HepG2 (cell line): ENCODE results near the gene ZFHX3. TPM values are rescaled to one million over a fixed set of nuclear protein-coding genes. Genes with fewer than 3 reads are reported as not detected.

Source experiments
- HMGA1 ChIP-seq: sonication (generic); formaldehyde crosslinking; conservative IDR thresholded peaks from 2 replicates; pipeline ENCODE4 v1.4.0; 2020; ENCODE audit warnings: missing genetic modification reagents
- KDM4B ChIP-seq: sonication (generic); formaldehyde crosslinking; IDR thresholded peaks from 2 replicates; pipeline ENCODE4 v1.4.0; 2020; ENCODE audit warnings: missing genetic modification reagents
- KDM5A ChIP-seq: fragments of 200-600 bp; sonication (generic); IDR thresholded peaks from 2 replicates; pipeline ENCODE4 v1.7.0; 2018; ENCODE audit warnings: antibody characterized with exemption, mild to moderate bottlenecking, low read length, borderline replicate concordance
- KLF9 ChIP-seq: IDR thresholded peaks from 2 replicates; pipeline ENCODE4 v1.6.1; 2016; ENCODE audit warnings: low read depth
- MXI1 ChIP-seq: IDR thresholded peaks from 3 replicates; pipeline ENCODE4 v1.6.1; 2012; ENCODE audit warnings: low read depth, low read length, inconsistent platforms, borderline replicate concordance
- POGZ ChIP-seq: sonication (generic); formaldehyde crosslinking; IDR thresholded peaks from 2 replicates; pipeline ENCODE4 v1.4.0; 2020; ENCODE audit warnings: mild to moderate bottlenecking, missing genetic modification reagents
- SNAI1 ChIP-seq: sonication (generic); formaldehyde crosslinking; IDR thresholded peaks from 2 replicates; pipeline ENCODE4 v1.5.0; 2020; ENCODE audit warnings: mild to moderate bottlenecking, missing genetic modification reagents, borderline replicate concordance
- SNAPC2 ChIP-seq: sonication (generic); formaldehyde crosslinking; IDR thresholded peaks from 2 replicates; pipeline ENCODE4 v1.8.1; 2022; ENCODE audit warnings: mild to moderate bottlenecking, missing genetic modification reagents
- TBX3 ChIP-seq: fragments of 450-650 bp; IDR thresholded peaks from 2 replicates; pipeline ENCODE4 v1.6.1; 2017; ENCODE audit warnings: antibody characterized with exemption, mild to moderate bottlenecking, inconsistent platforms, borderline replicate concordance
- XBP1 ChIP-seq: sonication (generic); formaldehyde crosslinking; IDR thresholded peaks from 2 replicates; pipeline ENCODE4 v1.5.0; 2020; ENCODE audit warnings: missing genetic modification reagents
- ZBTB38 ChIP-seq: sonication (generic); formaldehyde crosslinking; IDR thresholded peaks from 2 replicates; pipeline ENCODE4 v1.5.1; 2020; ENCODE audit warnings: mild to moderate bottlenecking, missing genetic modification reagents
- ZFP1 ChIP-seq: IDR thresholded peaks from 2 replicates; pipeline ENCODE4 v1.6.1; 2016
- ZFP36 ChIP-seq: fragments of 150-350 bp; IDR thresholded peaks from 2 replicates; pipeline ENCODE4 v1.6.1; 2018; ENCODE audit warnings: borderline replicate concordance, low read length, low read depth; ENCODE audit not compliant: partially characterized antibody
- ZNF256 ChIP-seq: sonication (generic); formaldehyde crosslinking; conservative IDR thresholded peaks from 2 replicates; pipeline ENCODE4 v1.4.0; 2020; ENCODE audit warnings: missing genetic modification reagents
- ZNF282 ChIP-seq: fragments of 450-650 bp; IDR thresholded peaks from 2 replicates; pipeline ENCODE4 v1.6.1; 2018; ENCODE audit not compliant: partially characterized antibody
- ZNF337 ChIP-seq: sonication (generic); formaldehyde crosslinking; IDR thresholded peaks from 2 replicates; pipeline ENCODE4 v1.5.1; 2020; ENCODE audit warnings: missing genetic modification reagents, low read depth, mild to moderate bottlenecking, borderline replicate concordance
- ZNF891 ChIP-seq: sonication (generic); formaldehyde crosslinking; IDR thresholded peaks from 2 replicates; pipeline ENCODE4 v1.5.0; 2020; ENCODE audit warnings: mild to moderate bottlenecking, missing genetic modification reagents
- polyA plus RNA-seq, 8 experiments: library from polyadenylated mRNA; depleted of rRNA in 3 of 8; stranded (reverse) in 7 of 8; unstranded in 1 of 8; fragments of >200 nt; fragmentation: Illumina TruSeq in 4 of 8; extraction: Trizol in 4 of 8; gene quantifications; 2 replicates each; pipeline versions ENCODE4 v1.2.1 to v1.2.3, GENCODE V29; 2011 to 2016; ENCODE audit warnings: low read depth in 4 of 8, missing spikeins in 1 of 8, mixed read lengths in 1 of 8; ENCODE audit not compliant: insufficient read depth in 1 of 8
- total RNA-seq, 5 experiments: library from RNA; depleted of rRNA; stranded (reverse); fragments of >200 nt; fragmentation: Illumina TruSeq; extraction: Trizol; gene quantifications; 2 replicates each; pipeline ENCODE4 v1.2.3, GENCODE V29; 2016; ENCODE audit warnings: low read depth in 1 of 5
- TF ChIP-seq, protein P1 (sequence below): IDR thresholded peaks from 2 replicates; pipeline ENCODE4 v1.4.0; 2020; ENCODE audit warnings: mild to moderate bottlenecking, missing genetic modification reagents
- TF ChIP-seq, protein P2 (sequence below): IDR thresholded peaks from 2 replicates; pipeline ENCODE4 v1.6.1; 2016; ENCODE audit warnings: mild to moderate bottlenecking
- TF ChIP-seq, protein P3 (sequence below): sonication (generic); formaldehyde crosslinking; IDR thresholded peaks from 2 replicates; pipeline ENCODE4 v1.4.0; 2020; ENCODE audit warnings: mild to moderate bottlenecking, missing genetic modification reagents
- TF ChIP-seq, protein P4 (sequence below): sonication (generic); formaldehyde crosslinking; IDR thresholded peaks from 2 replicates; pipeline ENCODE4 v1.4.0; 2020; ENCODE audit warnings: mild to moderate bottlenecking, missing genetic modification reagents

ZFHX3 gene
- total and polyA plus RNA-seq, 2 of the 13 experiments (the other 11 are each of a cell fraction or from before 2014, with no cell fraction given), result 5.0 to 6.0 TPM

DNA sequence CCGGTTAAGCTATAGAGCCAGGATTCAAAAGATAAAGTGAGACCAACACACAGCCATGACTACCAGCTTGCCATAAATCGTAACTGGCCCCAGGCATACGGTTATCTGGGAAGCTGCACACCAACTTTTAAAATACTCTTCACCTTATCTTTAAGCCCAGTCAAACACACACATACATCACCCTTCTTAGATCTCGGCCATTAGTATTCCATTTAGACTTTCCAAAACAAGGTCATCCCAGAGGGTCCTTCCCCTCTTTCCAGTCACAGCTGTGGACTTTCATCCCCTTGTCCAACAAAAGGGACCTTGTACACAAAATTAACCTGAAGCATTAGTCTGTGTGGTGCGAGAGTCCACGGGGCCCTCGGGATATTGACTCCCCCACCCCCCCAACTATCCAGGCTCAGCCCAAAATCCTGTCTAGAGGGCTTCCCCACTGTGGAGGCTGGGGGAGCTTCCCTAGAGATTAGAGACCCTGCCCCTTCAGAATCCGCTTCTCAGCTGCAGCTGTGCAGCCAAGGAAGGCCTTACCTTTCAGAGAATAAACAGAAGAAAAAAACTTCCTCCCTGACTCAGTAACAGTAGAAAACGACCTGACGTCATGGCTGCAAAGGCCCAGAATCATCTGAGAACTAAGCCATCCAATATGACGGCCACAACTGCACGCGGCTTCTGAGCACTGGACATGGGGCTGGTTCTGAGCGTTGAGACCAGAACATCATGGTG lies 9.9 kb downstream of the ZFHX3 start (continued):
- TF ChIP-seq ZNF337 (CRISPR knock-in tag), result 0 out of 2 replicates have a peak, but pooled peaks have one; percentile 13
- peak; percentile 66 for TF ChIP-seq ZBTB38 (CRISPR knock-in tag)
- TF ChIP-seq SNAI1, result no peak
- TF ChIP-seq SNAPC2 (CRISPR knock-in tag), result peak; percentile 83; the same call in 1 of the 2 replicates
- TF ChIP-seq HMGA1 (CRISPR knock-in tag), result no peak
- 0 out of 2 replicates have a peak, but pooled peaks have one; percentile 14 for TF ChIP-seq KDM4B
- no peak for TF ChIP-seq ZFP1
- TF ChIP-seq XBP1 (CRISPR knock-in tag), result no peak
- no peak for TF ChIP-seq ZNF282
- TF ChIP-seq KLF9 (CRISPR knock-in tag), result no peak
- TF ChIP-seq, protein P1, sequence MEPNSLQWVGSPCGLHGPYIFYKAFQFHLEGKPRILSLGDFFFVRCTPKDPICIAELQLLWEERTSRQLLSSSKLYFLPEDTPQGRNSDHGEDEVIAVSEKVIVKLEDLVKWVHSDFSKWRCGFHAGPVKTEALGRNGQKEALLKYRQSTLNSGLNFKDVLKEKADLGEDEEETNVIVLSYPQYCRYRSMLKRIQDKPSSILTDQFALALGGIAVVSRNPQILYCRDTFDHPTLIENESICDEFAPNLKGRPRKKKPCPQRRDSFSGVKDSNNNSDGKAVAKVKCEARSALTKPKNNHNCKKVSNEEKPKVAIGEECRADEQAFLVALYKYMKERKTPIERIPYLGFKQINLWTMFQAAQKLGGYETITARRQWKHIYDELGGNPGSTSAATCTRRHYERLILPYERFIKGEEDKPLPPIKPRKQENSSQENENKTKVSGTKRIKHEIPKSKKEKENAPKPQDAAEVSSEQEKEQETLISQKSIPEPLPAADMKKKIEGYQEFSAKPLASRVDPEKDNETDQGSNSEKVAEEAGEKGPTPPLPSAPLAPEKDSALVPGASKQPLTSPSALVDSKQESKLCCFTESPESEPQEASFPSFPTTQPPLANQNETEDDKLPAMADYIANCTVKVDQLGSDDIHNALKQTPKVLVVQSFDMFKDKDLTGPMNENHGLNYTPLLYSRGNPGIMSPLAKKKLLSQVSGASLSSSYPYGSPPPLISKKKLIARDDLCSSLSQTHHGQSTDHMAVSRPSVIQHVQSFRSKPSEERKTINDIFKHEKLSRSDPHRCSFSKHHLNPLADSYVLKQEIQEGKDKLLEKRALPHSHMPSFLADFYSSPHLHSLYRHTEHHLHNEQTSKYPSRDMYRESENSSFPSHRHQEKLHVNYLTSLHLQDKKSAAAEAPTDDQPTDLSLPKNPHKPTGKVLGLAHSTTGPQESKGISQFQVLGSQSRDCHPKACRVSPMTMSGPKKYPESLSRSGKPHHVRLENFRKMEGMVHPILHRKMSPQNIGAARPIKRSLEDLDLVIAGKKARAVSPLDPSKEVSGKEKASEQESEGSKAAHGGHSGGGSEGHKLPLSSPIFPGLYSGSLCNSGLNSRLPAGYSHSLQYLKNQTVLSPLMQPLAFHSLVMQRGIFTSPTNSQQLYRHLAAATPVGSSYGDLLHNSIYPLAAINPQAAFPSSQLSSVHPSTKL (CRISPR knock-in tag), result peak; percentile 92
- peak; percentile 84; the same call in 1 of the 2 replicates for TF ChIP-seq POGZ (CRISPR knock-in tag)
- TF ChIP-seq, protein P2, sequence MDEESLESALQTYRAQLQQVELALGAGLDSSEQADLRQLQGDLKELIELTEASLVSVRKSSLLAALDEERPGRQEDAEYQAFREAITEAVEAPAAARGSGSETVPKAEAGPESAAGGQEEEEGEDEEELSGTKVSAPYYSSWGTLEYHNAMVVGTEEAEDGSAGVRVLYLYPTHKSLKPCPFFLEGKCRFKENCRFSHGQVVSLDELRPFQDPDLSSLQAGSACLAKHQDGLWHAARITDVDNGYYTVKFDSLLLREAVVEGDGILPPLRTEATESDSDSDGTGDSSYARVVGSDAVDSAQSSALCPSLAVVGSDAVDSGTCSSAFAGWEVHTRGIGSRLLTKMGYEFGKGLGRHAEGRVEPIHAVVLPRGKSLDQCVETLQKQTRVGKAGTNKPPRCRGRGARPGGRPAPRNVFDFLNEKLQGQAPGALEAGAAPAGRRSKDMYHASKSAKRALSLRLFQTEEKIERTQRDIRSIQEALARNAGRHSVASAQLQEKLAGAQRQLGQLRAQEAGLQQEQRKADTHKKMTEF (CRISPR knock-in tag), result peak; percentile 79
- no peak for TF ChIP-seq MXI1
- TF ChIP-seq TBX3, result no peak
- no peak for TF ChIP-seq ZFP36
- TF ChIP-seq, protein P3, sequence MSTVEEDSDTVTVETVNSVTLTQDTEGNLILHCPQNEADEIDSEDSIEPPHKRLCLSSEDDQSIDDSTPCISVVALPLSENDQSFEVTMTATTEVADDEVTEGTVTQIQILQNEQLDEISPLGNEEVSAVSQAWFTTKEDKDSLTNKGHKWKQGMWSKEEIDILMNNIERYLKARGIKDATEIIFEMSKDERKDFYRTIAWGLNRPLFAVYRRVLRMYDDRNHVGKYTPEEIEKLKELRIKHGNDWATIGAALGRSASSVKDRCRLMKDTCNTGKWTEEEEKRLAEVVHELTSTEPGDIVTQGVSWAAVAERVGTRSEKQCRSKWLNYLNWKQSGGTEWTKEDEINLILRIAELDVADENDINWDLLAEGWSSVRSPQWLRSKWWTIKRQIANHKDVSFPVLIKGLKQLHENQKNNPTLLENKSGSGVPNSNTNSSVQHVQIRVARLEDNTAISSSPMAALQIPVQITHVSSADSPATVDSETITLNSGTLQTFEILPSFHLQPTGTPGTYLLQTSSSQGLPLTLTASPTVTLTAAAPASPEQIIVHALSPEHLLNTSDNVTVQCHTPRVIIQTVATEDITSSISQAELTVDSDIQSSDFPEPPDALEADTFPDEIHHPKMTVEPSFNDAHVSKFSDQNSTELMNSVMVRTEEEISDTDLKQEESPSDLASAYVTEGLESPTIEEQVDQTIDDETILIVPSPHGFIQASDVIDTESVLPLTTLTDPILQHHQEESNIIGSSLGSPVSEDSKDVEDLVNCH (CRISPR knock-in tag), result no peak
- TF ChIP-seq ZNF256 (CRISPR knock-in tag), result no peak
- no peak for TF ChIP-seq ZNF891 (CRISPR knock-in tag)
- TF ChIP-seq KDM5A, result no peak; the same call in 1 of the 2 replicates
- TF ChIP-seq, protein P4, sequence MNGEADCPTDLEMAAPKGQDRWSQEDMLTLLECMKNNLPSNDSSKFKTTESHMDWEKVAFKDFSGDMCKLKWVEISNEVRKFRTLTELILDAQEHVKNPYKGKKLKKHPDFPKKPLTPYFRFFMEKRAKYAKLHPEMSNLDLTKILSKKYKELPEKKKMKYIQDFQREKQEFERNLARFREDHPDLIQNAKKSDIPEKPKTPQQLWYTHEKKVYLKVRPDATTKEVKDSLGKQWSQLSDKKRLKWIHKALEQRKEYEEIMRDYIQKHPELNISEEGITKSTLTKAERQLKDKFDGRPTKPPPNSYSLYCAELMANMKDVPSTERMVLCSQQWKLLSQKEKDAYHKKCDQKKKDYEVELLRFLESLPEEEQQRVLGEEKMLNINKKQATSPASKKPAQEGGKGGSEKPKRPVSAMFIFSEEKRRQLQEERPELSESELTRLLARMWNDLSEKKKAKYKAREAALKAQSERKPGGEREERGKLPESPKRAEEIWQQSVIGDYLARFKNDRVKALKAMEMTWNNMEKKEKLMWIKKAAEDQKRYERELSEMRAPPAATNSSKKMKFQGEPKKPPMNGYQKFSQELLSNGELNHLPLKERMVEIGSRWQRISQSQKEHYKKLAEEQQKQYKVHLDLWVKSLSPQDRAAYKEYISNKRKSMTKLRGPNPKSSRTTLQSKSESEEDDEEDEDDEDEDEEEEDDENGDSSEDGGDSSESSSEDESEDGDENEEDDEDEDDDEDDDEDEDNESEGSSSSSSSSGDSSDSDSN (CRISPR knock-in tag), result peak; percentile 41; the same call in 1 of the 2 replicates
